Measurements from ENCODE around the gene PCAT7. TPM values are rescaled to one million over a fixed set of nuclear protein-coding genes. Genes with fewer than 3 reads are reported as not detected.

Gene PCAT7
- total and polyA plus RNA-seq, 2 donors (not counting 3 experiments of a cell fraction or from before 2014, with no cell fraction given): not detected

DNA sequence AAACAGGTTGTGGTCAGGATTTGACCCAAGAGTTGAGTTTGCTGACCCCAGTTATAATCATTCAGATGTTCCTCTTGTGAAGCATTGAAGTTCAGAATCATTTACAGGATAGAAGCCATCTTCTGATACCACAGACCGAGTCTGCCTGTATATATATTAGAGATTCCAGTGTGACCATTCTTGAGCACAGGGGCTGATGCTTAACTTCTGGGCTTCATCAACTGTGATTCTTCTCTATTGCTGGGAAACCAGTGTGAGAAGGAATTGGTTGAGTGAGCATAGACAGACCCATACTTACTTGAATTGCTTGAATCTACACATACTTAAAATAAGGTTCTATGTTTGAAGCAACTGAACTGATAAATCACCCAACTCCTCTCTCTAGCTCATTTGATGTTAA is 27.9 kb upstream of the PCAT7 start:
- Histone ChIP-seq H3K9ac (replicated peaks; ENCODE audit: extremely low read depth, insufficient read depth, low read length) (no peak overlapping the region), H3K79me2 (ENCODE audit: control insufficient read depth, insufficient read depth, low read length) (no peaks in the 10 kb centered on the region), H3K27me3 (ENCODE audit: control insufficient read depth in 2 of 2, insufficient read depth in 2 of 2, low read length in 2 of 2) (peaks cover 0 to 3% of the 10 kb centered on the region in 2 experiments), H2AFZ (ENCODE audit: low read depth, low read length) (no peak overlapping the region), H3K27ac (ENCODE audit: insufficient read depth, low read depth, low read length) (no peak overlapping the region), H3K4me1 (ENCODE audit: control insufficient read depth, extremely low read depth, insufficient read depth, low read length) (no peaks in the 10 kb centered on the region), H3K9me1 (replicated peaks; ENCODE audit: control insufficient read depth, extremely low read depth, insufficient read depth, low read length) (no peaks in the 10 kb centered on the region), H3K4me3 (replicated peaks in 1 of 3; ENCODE audit: insufficient read depth in 1 of 3, low read depth in 1 of 3, low read length in 3 of 3) (no peak overlapping the region), H4K20me1 (replicated peaks; ENCODE audit: control insufficient read depth, extremely low read depth, insufficient read depth, low read length) (no peaks in the 10 kb centered on the region), H3K9me3 (replicated peaks; ENCODE audit: control insufficient read depth, insufficient read depth, low read length) (no peaks in the 10 kb centered on the region), H3K4me2 (ENCODE audit: insufficient read depth, low read length) (no peak overlapping the region), H3K36me3 (ENCODE audit: control insufficient read depth in 2 of 2, extremely low read depth in 1 of 2, insufficient read depth in 2 of 2, low read length in 2 of 2) (no peaks in the 10 kb centered on the region)
- DNase-seq (ENCODE audit: low read depth, low spot score) (no peak), FAIRE-seq (no peak)
- ChIA-PET POLR2A (no interaction called here), CTCF (no interaction called here)
- TF ChIP-seq MYC (IDR thresholded peaks at IDR 0.05; ENCODE audit: low read depth, low read length) (no peak), POLR2A (IDR thresholded peaks at IDR 0.05; ENCODE audit: low read depth, low read length) (no peak), FOS (IDR thresholded peaks at IDR 0.05; ENCODE audit: borderline replicate concordance, insufficient read depth, low read length) (no peak), EZH2 (IDR thresholded peaks at IDR 0.05; ENCODE audit: borderline replicate concordance, low read depth, low read length, severe bottlenecking) (no peak), POLR2AphosphoS5 (IDR thresholded peaks at IDR 0.05; ENCODE audit: insufficient read depth, low read depth, low read length) (no peak), JUN (IDR thresholded peaks at IDR 0.05; ENCODE audit: borderline replicate concordance, insufficient read depth, insufficient read length, low read depth) (no peak), GATA2 (IDR thresholded peaks at IDR 0.05; ENCODE audit: insufficient read depth, insufficient read length, low read depth, low read length) (no peak)
- TF ChIP-seq, protein P1, sequence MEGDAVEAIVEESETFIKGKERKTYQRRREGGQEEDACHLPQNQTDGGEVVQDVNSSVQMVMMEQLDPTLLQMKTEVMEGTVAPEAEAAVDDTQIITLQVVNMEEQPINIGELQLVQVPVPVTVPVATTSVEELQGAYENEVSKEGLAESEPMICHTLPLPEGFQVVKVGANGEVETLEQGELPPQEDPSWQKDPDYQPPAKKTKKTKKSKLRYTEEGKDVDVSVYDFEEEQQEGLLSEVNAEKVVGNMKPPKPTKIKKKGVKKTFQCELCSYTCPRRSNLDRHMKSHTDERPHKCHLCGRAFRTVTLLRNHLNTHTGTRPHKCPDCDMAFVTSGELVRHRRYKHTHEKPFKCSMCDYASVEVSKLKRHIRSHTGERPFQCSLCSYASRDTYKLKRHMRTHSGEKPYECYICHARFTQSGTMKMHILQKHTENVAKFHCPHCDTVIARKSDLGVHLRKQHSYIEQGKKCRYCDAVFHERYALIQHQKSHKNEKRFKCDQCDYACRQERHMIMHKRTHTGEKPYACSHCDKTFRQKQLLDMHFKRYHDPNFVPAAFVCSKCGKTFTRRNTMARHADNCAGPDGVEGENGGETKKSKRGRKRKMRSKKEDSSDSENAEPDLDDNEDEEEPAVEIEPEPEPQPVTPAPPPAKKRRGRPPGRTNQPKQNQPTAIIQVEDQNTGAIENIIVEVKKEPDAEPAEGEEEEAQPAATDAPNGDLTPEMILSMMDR (IDR thresholded peaks at IDR 0.05; ENCODE audit: extremely low read depth in 1 of 2, insufficient read depth in 1 of 2, low read depth in 1 of 2, low read length in 2 of 2): no peak
- TF ChIP-seq, protein P2, sequence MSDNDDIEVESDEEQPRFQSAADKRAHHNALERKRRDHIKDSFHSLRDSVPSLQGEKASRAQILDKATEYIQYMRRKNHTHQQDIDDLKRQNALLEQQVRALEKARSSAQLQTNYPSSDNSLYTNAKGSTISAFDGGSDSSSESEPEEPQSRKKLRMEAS (IDR thresholded peaks at IDR 0.05; ENCODE audit: insufficient read depth, insufficient read length): no peak
- BruUV-seq (replicated peaks): no TSS peak
- dilution Hi-C loops (cut with MboI; ENCODE audit: extremely low pct_ligation_motif_present, low sequenced_read_pairs) (no loop called here), intact Hi-C loops (cut with micrococcal nuclease) (no loop called here)
